OCI-LY1 (cell line): ENCODE results near the gene ISOC1.

Experiments
- H2AFZ ChIP-seq: fragments of 200-600 bp; sonication (generic), shearing (Covaris generic); 2 replicates; pipeline ENCODE4 v1.6.0; 2014; ENCODE audit warnings: antibody characterized with exemption, mild to moderate bottlenecking, low read length
- H3F3A ChIP-seq: fragments of 200-600 bp; sonication (generic), shearing (Covaris generic); 2 replicates; pipeline ENCODE4 v1.6.0; 2014; ENCODE audit warnings: mild to moderate bottlenecking, antibody characterized with exemption, low read length, moderate library complexity; ENCODE audit not compliant: insufficient read depth
- H3K27ac ChIP-seq: fragments of 200-600 bp; sonication (generic); 2 replicates; pipeline ENCODE4 v1.5.1; 2014; ENCODE audit warnings: low read length, mixed run types, mild to moderate bottlenecking, low read depth; ENCODE audit not compliant: poor library complexity, severe bottlenecking
- H3K27me3 ChIP-seq: fragments of 200-600 bp; sonication (generic); 2 replicates; pipeline ENCODE4 v1.6.0; 2014; ENCODE audit warnings: antibody characterized with exemption, mild to moderate bottlenecking, low read length, moderate library complexity; ENCODE audit not compliant: insufficient read depth
- H3K36me3 ChIP-seq: fragments of 200-600 bp; sonication (generic); 2 replicates; pipeline ENCODE4 v1.6.1; 2014; ENCODE audit warnings: mild to moderate bottlenecking, antibody characterized with exemption, low read length, moderate library complexity, mixed read lengths; ENCODE audit not compliant: insufficient read depth
- H3K4me1 ChIP-seq: fragments of 200-600 bp; sonication (generic); 2 replicates; pipeline ENCODE4 v1.5.1; 2014; ENCODE audit warnings: mild to moderate bottlenecking, low read length, moderate library complexity; ENCODE audit not compliant: insufficient read depth, severe bottlenecking
- H3K4me2 ChIP-seq: fragments of 200-600 bp; sonication (generic), shearing (Covaris generic); 2 replicates; pipeline ENCODE4 v1.6.1; 2014; ENCODE audit warnings: low read length
- H3K4me3 ChIP-seq: fragments of 200-600 bp; sonication (generic); 2 replicates; pipeline ENCODE4 v1.5.1; 2014; ENCODE audit warnings: low read length, low read depth, mild to moderate bottlenecking, mixed read lengths; ENCODE audit not compliant: poor library complexity, severe bottlenecking
- H3K79me2 ChIP-seq: fragments of 200-600 bp; shearing (Covaris generic); 2 replicates; pipeline ENCODE4 v1.6.1; 2016; ENCODE audit warnings: mixed run types, low read length, mixed read lengths; ENCODE audit not compliant: insufficient read depth
- H3K9ac ChIP-seq: fragments of 200-600 bp; sonication (generic), shearing (Covaris generic); 2 replicates; pipeline ENCODE4 v1.6.1; 2014; ENCODE audit warnings: mild to moderate bottlenecking, low read length, mixed read lengths
- H3K9me2 ChIP-seq: fragments of 200-600 bp; sonication (generic), shearing (Covaris generic); 2 replicates; pipeline ENCODE4 v1.6.1; 2014; ENCODE audit warnings: low read depth, mild to moderate bottlenecking, low read length, mixed read lengths
- H3K9me3 ChIP-seq: fragments of 200-600 bp; shearing (Covaris generic); 2 replicates; pipeline ENCODE4 v1.6.1; 2014; ENCODE audit warnings: low read length, mixed read lengths
- H4K20me1 ChIP-seq: fragments of 200-600 bp; sonication (generic), shearing (Covaris generic); 2 replicates; pipeline ENCODE4 v1.6.0; 2016; ENCODE audit warnings: mild to moderate bottlenecking, low read length; ENCODE audit not compliant: insufficient read depth
- EZH2 ChIP-seq: fragments of 200-600 bp; sonication (generic), shearing (Covaris generic); IDR thresholded peaks from 2 replicates; pipeline ENCODE4 v1.8.0; 2017; ENCODE audit warnings: borderline replicate concordance, mixed run types, mild to moderate bottlenecking, antibody characterized with exemption, low read length, moderate library complexity, mixed read lengths
- TF ChIP-seq, protein P1 (sequence below): fragments of 200-600 bp; sonication (generic), shearing (Covaris generic); IDR thresholded peaks from 2 replicates; pipeline ENCODE4 v1.5.1; 2017; ENCODE audit warnings: mild to moderate bottlenecking, antibody characterized with exemption, low read length, moderate library complexity, mixed read lengths

Gene ISOC1

DNA sequence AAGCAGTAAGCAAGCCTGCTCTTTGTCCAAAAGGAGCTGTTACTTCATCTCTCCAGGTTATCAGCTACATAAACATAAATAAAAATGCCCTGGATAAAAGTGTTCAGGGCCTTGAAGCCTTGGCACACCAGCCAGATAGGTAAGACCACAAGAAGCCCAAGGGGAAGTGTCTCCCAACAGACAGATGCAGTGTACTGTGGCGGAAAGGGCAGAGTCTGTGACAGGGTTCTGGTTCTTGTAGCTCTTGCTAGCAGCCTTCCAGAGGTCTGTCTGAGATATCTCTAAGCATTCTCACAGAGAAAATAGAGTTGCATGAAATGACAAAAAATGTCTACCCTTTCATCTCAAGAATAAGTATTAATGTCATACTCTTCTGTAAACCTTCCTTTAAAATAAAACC lies 30.1 kb downstream of the ISOC1 start:
- peaks cover 33% of the 10 kb centered on the region for H3K4me1 ChIP-seq
- no peaks in the 10 kb centered on the region for H3K27me3 ChIP-seq
- H4K20me1 ChIP-seq: no peaks in the 10 kb centered on the region
- peak overlapping the region; percentile 36; the same call in 1 of the 2 replicates for H3K4me2 ChIP-seq
- H3F3A ChIP-seq: no peaks in the 10 kb centered on the region
- no peak overlapping the region for H2AFZ ChIP-seq
- no peaks in the 10 kb centered on the region for H3K79me2 ChIP-seq
- H3K9me2 ChIP-seq: no peaks in the 10 kb centered on the region
- no peaks in the 10 kb centered on the region for H3K9me3 ChIP-seq
- TF ChIP-seq, protein P1, sequence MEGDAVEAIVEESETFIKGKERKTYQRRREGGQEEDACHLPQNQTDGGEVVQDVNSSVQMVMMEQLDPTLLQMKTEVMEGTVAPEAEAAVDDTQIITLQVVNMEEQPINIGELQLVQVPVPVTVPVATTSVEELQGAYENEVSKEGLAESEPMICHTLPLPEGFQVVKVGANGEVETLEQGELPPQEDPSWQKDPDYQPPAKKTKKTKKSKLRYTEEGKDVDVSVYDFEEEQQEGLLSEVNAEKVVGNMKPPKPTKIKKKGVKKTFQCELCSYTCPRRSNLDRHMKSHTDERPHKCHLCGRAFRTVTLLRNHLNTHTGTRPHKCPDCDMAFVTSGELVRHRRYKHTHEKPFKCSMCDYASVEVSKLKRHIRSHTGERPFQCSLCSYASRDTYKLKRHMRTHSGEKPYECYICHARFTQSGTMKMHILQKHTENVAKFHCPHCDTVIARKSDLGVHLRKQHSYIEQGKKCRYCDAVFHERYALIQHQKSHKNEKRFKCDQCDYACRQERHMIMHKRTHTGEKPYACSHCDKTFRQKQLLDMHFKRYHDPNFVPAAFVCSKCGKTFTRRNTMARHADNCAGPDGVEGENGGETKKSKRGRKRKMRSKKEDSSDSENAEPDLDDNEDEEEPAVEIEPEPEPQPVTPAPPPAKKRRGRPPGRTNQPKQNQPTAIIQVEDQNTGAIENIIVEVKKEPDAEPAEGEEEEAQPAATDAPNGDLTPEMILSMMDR: no peak
- no peak for TF ChIP-seq EZH2
- no peak overlapping the region for H3K4me3 ChIP-seq
- peak overlapping the region; percentile 2 for H3K27ac ChIP-seq
- no peaks in the 10 kb centered on the region for H3K36me3 ChIP-seq
- H3K9ac ChIP-seq: no peak overlapping the region

DNA sequence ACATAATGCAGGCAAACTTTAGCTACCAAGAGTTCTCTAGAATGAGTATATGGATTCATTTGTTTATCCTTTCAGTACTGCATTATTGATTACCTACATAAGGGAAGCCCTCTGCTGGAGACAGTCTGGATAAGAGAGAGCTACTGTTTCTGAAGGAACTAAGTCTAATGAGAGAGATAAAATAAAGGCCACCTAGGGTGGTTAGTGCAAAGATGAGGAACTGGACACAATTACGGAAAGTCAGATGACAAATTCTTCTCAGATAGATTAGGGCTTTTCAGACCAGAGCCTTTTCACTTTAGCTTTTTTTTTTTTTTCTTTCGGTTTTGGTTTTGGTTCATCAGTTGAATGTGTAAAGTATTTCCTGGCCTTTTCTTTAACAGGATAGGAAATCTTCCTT lies 31.3 kb downstream of the ISOC1 start:
- Histone ChIP-seq H3K4me1 (peaks cover 27% of the 10 kb centered on the region), H3F3A (no peaks in the 10 kb centered on the region), H3K27me3 (no peaks in the 10 kb centered on the region), H3K4me3 (no peak overlapping the region), H3K79me2 (no peaks in the 10 kb centered on the region), H3K9me2 (no peaks in the 10 kb centered on the region), H3K36me3 (no peaks in the 10 kb centered on the region), H3K4me2 (peak overlapping the region; percentile 23; the same call in 1 of the 2 replicates), H4K20me1 (no peaks in the 10 kb centered on the region), H3K27ac (peak overlapping the region; percentile 3), H3K9ac (no peak overlapping the region), H3K9me3 (no peaks in the 10 kb centered on the region), H2AFZ (no peak overlapping the region; the same call in 1 of the 2 replicates)
- TF ChIP-seq, protein P1: 0 out of 2 replicates have a peak, but pooled peaks have one; percentile 5
- no peak for TF ChIP-seq EZH2

DNA sequence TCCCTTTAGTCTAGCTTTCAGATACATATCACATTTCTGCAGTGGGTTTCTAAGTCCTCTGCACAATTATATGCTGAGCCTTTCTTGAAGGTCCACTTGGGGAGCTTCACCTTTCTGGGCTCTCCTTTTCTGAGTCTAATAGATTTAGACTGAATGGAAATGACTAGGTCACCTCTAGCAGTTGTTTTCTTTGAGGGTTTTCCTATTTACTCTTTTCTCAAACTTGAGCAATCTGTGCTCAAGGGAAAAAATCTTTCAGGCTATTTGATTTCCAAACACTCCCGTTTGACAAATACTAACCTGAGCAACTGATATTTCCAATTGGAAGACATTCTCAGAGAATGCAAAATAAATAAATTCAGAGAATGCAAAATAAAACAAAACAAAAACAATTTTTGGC lies 39.0 kb downstream of the ISOC1 start:
- Histone ChIP-seq H3K9me3 (no peaks in the 10 kb centered on the region), H3K4me1 (no peaks in the 10 kb centered on the region), H3K27me3 (no peaks in the 10 kb centered on the region), H2AFZ (no peak overlapping the region), H3F3A (no peaks in the 10 kb centered on the region), H4K20me1 (no peaks in the 10 kb centered on the region), H3K9ac (no peak overlapping the region), H3K27ac (no peak overlapping the region), H3K4me2 (no peak overlapping the region), H3K9me2 (no peaks in the 10 kb centered on the region), H3K36me3 (no peaks in the 10 kb centered on the region), H3K79me2 (no peaks in the 10 kb centered on the region), H3K4me3 (no peak overlapping the region)
- no peak for TF ChIP-seq EZH2
- TF ChIP-seq, protein P1: no peak
